HCT116 (cell line): ENCODE measurements around the gene SAYSD1. TPM values are rescaled to one million over a fixed set of nuclear protein-coding genes. Genes with fewer than 3 reads are reported as not detected.

ENCODE experiments used
- ATAC-seq: fragments of 200-7000 bp; cut with Tn5 transposase; 2 replicates; pipeline ENCODE4 v1.9.1; 2020; ENCODE audit warnings: mild to moderate bottlenecking, moderate library complexity
- BruUV-seq: library from RNA; stranded (reverse); fragments of 400-500 nt; replicated peaks from 2 replicates; lab custom pipeline; 2021; lab: Mats Ljungman, UMichigan
- CTCF ChIA-PET: fragments of 300-600 bp; sonication (Branson Sonifier 250); formaldehyde crosslinking; loops from one replicate; lab custom pipeline; 2021; ENCODE audit warnings: antibody characterized with exemption; lab: Charles Lee
- POLR2A ChIA-PET: fragments of 300-600, 350-600 bp; sonication (Branson Sonifier 250); formaldehyde crosslinking; loops from one replicate; lab custom pipeline; 2021; ENCODE audit warnings: antibody characterized with exemption; lab: Charles Lee
- RAD21 ChIA-PET, 2 experiments: fragments of 300-600 bp; sonication (Branson Sonifier 250); formaldehyde crosslinking; loops; one replicate each; lab custom pipeline; 2023; ENCODE audit warnings: low total read pairs in 2 of 2; ENCODE audit not compliant: uncharacterized antibody in 2 of 2, unreplicated experiment in 2 of 2, low non-redundant PET in 1 of 2; lab: Charles Lee
- DNase-seq: peaks from one replicate; pipeline ENCODE4 v3.0.0-alpha.2; 2010; ENCODE audit warnings: low read depth, low spot score
- H2AFZ ChIP-seq: fragments of 200-600 bp; shearing (Covaris generic), sonication (generic); 2 replicates; pipeline ENCODE4 v1.6.1; 2017; ENCODE audit warnings: low read depth, mixed run types, mixed read lengths, antibody characterized with exemption, low read length; ENCODE audit not compliant: poor library complexity, severe bottlenecking
- H3K27ac ChIP-seq: 2 replicates; pipeline ENCODE4 v1.5.1; 2012; ENCODE audit warnings: low read depth, low read length
- H3K27me3 ChIP-seq: fragments of 200-600 bp; sonication (generic); 2 replicates; pipeline ENCODE4 v1.6.1; 2016; ENCODE audit warnings: mixed run types, low read length, mixed read lengths; ENCODE audit not compliant: insufficient read depth
- H3K36me3 ChIP-seq, 2 experiments: fragments of 200-500 bp in 1 of 2; fragments of 200-600 bp in 1 of 2; sonication (Bioruptor generic) in 1 of 2; sonication (generic) in 1 of 2; 2 replicates each; pipeline versions ENCODE4 v1.5.1 to v1.6.1; 2014 to 2016; ENCODE audit warnings: low read length in 2 of 2, inconsistent platforms in 1 of 2, mixed read lengths in 1 of 2, mixed run types in 1 of 2; ENCODE audit not compliant: insufficient read depth in 2 of 2, control insufficient read depth in 1 of 2
- H3K4me1 ChIP-seq, 2 experiments: fragments of 200-600 bp in 1 of 2; sonication (generic) in 1 of 2; 2 replicates each; pipeline versions ENCODE4 v1.5.1 to v1.6.1; 2012 to 2017; ENCODE audit warnings: low read length in 2 of 2, inconsistent platforms in 1 of 2, mild to moderate bottlenecking in 1 of 2, mixed read lengths in 1 of 2, mixed run types in 1 of 2, moderate library complexity in 1 of 2; ENCODE audit not compliant: insufficient read depth in 2 of 2, control insufficient read depth in 1 of 2
- H3K4me2 ChIP-seq: fragments of 200-600 bp; sonication (generic); 2 replicates; pipeline ENCODE4 v1.6.1; 2017; ENCODE audit warnings: mixed run types, low read length, mixed read lengths
- H3K4me3 ChIP-seq, 2 experiments: fragments of 200-600 bp in 1 of 2; sonication (generic) in 1 of 2; replicated peaks in 1 of 2; 2 replicates each; pipeline ENCODE4 v1.5.1; 2011 to 2016; ENCODE audit warnings: low read length in 2 of 2, control low read depth in 1 of 2, low read depth in 1 of 2, mild to moderate bottlenecking in 1 of 2, mixed read lengths in 1 of 2, mixed run types in 1 of 2
- H3K79me2 ChIP-seq: fragments of 200-600 bp; sonication (generic); 2 replicates; pipeline ENCODE4 v1.6.1; 2017; ENCODE audit warnings: mild to moderate bottlenecking, mixed run types, low read length, moderate library complexity, mixed read lengths; ENCODE audit not compliant: insufficient read depth
- H3K9ac ChIP-seq: fragments of 200-600 bp; sonication (generic); 2 replicates; pipeline ENCODE4 v1.6.1; 2016; ENCODE audit warnings: low read length, mixed read lengths
- H3K9me2 ChIP-seq: fragments of 200-600 bp; sonication (generic), shearing (Covaris generic); 2 replicates; pipeline ENCODE4 v1.6.1; 2017; ENCODE audit warnings: mixed run types, mild to moderate bottlenecking, moderate library complexity; ENCODE audit not compliant: insufficient read depth
- H3K9me3 ChIP-seq, 2 experiments: fragments of 200-500 bp in 1 of 2; fragments of 200-600 bp in 1 of 2; sonication (Bioruptor generic) in 1 of 2; sonication (generic) in 1 of 2; 2 replicates each; pipeline ENCODE4 v1.6.1; 2014 to 2017; ENCODE audit warnings: low read length in 2 of 2, mixed read lengths in 2 of 2, inconsistent platforms in 1 of 2, low read depth in 1 of 2, mild to moderate bottlenecking in 1 of 2, mixed run types in 1 of 2, moderate library complexity in 1 of 2; ENCODE audit not compliant: control insufficient read depth in 1 of 2, insufficient read depth in 1 of 2
- H4K20me1 ChIP-seq: fragments of 200-600 bp; sonication (generic), shearing (Covaris generic); 2 replicates; pipeline ENCODE4 v1.6.1; 2017; ENCODE audit warnings: mixed run types, mild to moderate bottlenecking, moderate library complexity; ENCODE audit not compliant: insufficient read depth
- CBX3 ChIP-seq: IDR thresholded peaks from 2 replicates; pipeline ENCODE4 v1.6.1; 2012; ENCODE audit warnings: low read depth
- CEBPB ChIP-seq: IDR thresholded peaks from 2 replicates; pipeline ENCODE4 v1.6.1; 2012; ENCODE audit warnings: low read depth
- ELF1 ChIP-seq: IDR thresholded peaks from 2 replicates; pipeline ENCODE4 v1.6.1; 2012; ENCODE audit warnings: low read depth, borderline replicate concordance
- EZH2phosphoT487 ChIP-seq: fragments of 200-600 bp; IDR thresholded peaks from 2 replicates; pipeline ENCODE4 v1.6.1; 2018; ENCODE audit warnings: antibody characterized with exemption, borderline replicate concordance
- MAX ChIP-seq: IDR thresholded peaks from 2 replicates; pipeline ENCODE4 v1.6.1; 2012
- POLR2A ChIP-seq: IDR thresholded peaks from 2 replicates; pipeline ENCODE4 v1.7.0; 2011; ENCODE audit warnings: borderline replicate concordance; ENCODE audit not compliant: insufficient read depth, insufficient read length; ENCODE audit errors: extremely low read depth
- POLR2AphosphoS5 ChIP-seq: IDR thresholded peaks from 2 replicates; pipeline ENCODE4 v1.6.1; 2011; ENCODE audit warnings: mild to moderate bottlenecking, low read depth, low read length, moderate library complexity
- RAD21 ChIP-seq: IDR thresholded peaks from 2 replicates; pipeline ENCODE4 v1.6.1; 2012; ENCODE audit warnings: low read depth, mild to moderate bottlenecking
- REST ChIP-seq: IDR thresholded peaks from 2 replicates; pipeline ENCODE4 v1.6.1; 2012; ENCODE audit warnings: low read depth
- SIN3A ChIP-seq: IDR thresholded peaks from 2 replicates; pipeline ENCODE4 v1.6.1; 2012; ENCODE audit warnings: low read depth
- TCF7L2 ChIP-seq: IDR thresholded peaks from 2 replicates; pipeline ENCODE4 v1.7.0; 2011; ENCODE audit warnings: borderline replicate concordance, inconsistent platforms; ENCODE audit not compliant: insufficient read depth, insufficient read length; ENCODE audit errors: extremely low read depth
- YY1 ChIP-seq: IDR thresholded peaks from 2 replicates; pipeline ENCODE4 v1.6.1; 2011; ENCODE audit warnings: low read length, low read depth, moderate library complexity, mild to moderate bottlenecking; ENCODE audit not compliant: insufficient replicate concordance; ENCODE audit errors: extremely low read depth
- ZBTB33 ChIP-seq: IDR thresholded peaks from 2 replicates; pipeline ENCODE4 v1.6.1; 2011; ENCODE audit warnings: mild to moderate bottlenecking, low read length, moderate library complexity; ENCODE audit not compliant: insufficient replicate concordance; ENCODE audit errors: extremely low read depth
- ZFX ChIP-seq: fragments of 450-650 bp; IDR thresholded peaks from 2 replicates; pipeline ENCODE4 v1.6.1; 2017
- ZNF274 ChIP-seq: fragments of 200-500 bp; sonication (Bioruptor generic); IDR thresholded peaks from 2 replicates; pipeline ENCODE4 v1.6.1; 2014; ENCODE audit warnings: mild to moderate bottlenecking, low read depth, low read length, inconsistent platforms
- intact Hi-C: fragments of 100-400 bp; cut with micrococcal nuclease; formaldehyde crosslinking; loops from 2 replicates; pipeline ENCODE4 v1.10.0; 2022
- total RNA-seq: library from RNA; stranded (reverse); gene quantifications from one replicate; pipeline ENCODE4 v1.2.1, GENCODE V29; 2021; ENCODE audit not compliant: unreplicated experiment
- TF ChIP-seq, protein P1 (sequence below): IDR thresholded peaks from 2 replicates; pipeline ENCODE4 v1.6.1; 2012

The SAYSD1 gene
- total RNA-seq, 1 experiment from 2014 or later, result 10.1 TPM

DNA sequence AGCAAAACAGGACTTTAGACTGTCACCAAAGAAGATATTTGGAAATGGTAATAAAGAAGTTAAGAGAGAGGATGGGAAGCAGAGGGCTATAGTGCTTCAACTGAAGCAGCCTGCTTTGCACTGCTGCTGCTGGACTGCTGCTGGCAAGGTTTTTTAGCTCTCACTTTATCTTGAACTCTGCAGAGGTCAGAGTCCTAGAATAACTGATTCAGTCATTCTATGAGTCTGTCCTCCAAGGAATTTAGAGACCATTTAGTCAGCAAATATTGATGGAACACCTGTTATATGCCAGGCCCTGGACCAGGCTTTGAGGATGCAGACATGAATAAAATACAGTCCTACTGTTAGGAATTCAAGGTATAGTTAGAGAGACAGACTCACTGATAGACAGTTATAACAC is 9.1 kb upstream of the SAYSD1 start:
- no peak for TF ChIP-seq ZBTB33
- no peak for TF ChIP-seq YY1
- no peak for TF ChIP-seq REST
- TF ChIP-seq, protein P1, sequence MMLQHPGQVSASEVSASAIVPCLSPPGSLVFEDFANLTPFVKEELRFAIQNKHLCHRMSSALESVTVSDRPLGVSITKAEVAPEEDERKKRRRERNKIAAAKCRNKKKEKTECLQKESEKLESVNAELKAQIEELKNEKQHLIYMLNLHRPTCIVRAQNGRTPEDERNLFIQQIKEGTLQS, result no peak
- TF ChIP-seq POLR2A, result no peak
- no peak for TF ChIP-seq ZFX
- TF ChIP-seq POLR2AphosphoS5, result no peak
- no peak for TF ChIP-seq CEBPB
- TF ChIP-seq TCF7L2, result no peak
- TF ChIP-seq ELF1, result no peak
- no peak for TF ChIP-seq SIN3A
- TF ChIP-seq ZNF274, result no peak
- TF ChIP-seq RAD21, result no peak
- TF ChIP-seq EZH2phosphoT487, result no peak
- TF ChIP-seq MAX, result no peak
- TF ChIP-seq CBX3, result no peak
- TF ChIP-seq, all 23 proteins: peak for 0
- Histone ChIP-seq H3K27me3 (peaks cover 29% of the 10 kb centered on the region), H3K4me3 (no peak overlapping the region), H3K9ac (no peak overlapping the region), H3K36me3 (no peaks in the 10 kb centered on the region), H3K4me1 (no peaks in the 10 kb centered on the region), H3K4me2 (no peak overlapping the region), H3K9me3 (no peaks in the 10 kb centered on the region), H3K9me2 (no peaks in the 10 kb centered on the region), H3K27ac (no peak overlapping the region), H4K20me1 (no peaks in the 10 kb centered on the region), H3K79me2 (no peaks in the 10 kb centered on the region), H2AFZ (no peak overlapping the region)
- ChIA-PET POLR2A (no interaction called here), CTCF (no interaction called here), RAD21 (no interaction called here)
- no peak for DNase-seq
- no peak for ATAC-seq
- intact Hi-C loops, result no loop called here
- no TSS peak for BruUV-seq
